ENCODE data around the gene MEOX1. TPM values are rescaled to one million over a fixed set of nuclear protein-coding genes. Genes with fewer than 3 reads are reported as not detected.
A peak's percentile ranks its signal among the peaks of the same experiment; 100 is the strongest.

MEOX1 gene
- total RNA-seq, 1 experiment from 2014 or later, result not detected

DNA sequence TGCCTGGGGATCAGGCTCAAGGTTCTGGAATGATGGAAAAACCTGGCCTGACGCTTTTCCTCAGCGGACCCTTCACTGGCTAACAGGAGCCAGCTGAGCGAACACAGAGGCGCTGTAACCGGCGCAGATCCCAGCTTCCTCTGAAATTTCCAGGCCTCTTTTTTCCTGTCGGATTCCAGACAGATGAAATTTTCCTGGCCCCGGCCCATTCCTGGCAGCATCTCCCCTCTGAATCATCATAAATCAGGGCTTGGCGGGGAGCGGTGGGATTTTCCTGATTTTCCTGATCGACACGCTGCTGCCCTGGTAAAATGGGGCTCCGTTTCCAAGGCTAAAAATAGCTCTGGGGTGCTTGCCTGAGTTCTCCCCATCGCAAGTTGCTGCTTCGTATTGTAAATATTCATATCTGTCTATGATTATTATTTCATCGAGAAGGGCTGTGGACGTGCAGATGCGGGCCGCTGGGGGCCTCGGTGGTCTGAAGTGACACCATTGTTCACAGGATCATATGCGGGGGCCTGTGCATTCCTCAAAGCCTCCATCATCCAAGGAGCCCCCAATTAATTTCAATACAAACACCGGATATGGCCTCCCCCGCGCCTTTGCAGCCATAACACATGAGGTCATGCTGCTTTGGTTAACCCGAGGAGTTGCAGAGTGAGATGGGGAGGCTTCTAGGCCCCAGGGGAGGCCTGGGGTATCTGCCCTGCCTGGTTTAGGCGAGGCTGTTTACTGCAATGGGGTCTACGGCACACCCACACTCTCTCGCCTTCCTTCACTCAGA is 69.8 kb downstream of the MEOX1 start:
- peak; percentile 79 for DNase-seq (ENCODE audit: low spot score)

GRCh38 chr17:43591001-43591400 is 70.7 kb downstream of the MEOX1 start:
- DNase-seq (ENCODE audit: low spot score), result no peak

Other genes starting within 250 kb of the MEOX1 start
- 45.7 and 52.3 TPM in 2 replicates for gene DHX8, start 177.9 kb downstream of the MEOX1 start, total RNA-seq (2014; rRNA removed; shearing (Covaris generic))
- 13.4 and 14.4 TPM in 2 replicates for gene ETV4, start 115.6 kb downstream of the MEOX1 start, total RNA-seq (2014; rRNA removed; shearing (Covaris generic))
- gene SOST, start 96.9 kb upstream of the MEOX1 start, total RNA-seq (2014; rRNA removed; shearing (Covaris generic)), result 0.07 and 0.24 TPM in 2 replicates
- 74.8 and 84.6 TPM in 2 replicates for gene DUSP3, start 117.1 kb upstream of the MEOX1 start, total RNA-seq (2014; rRNA removed; shearing (Covaris generic))
- 0.24 TPM in 1 of 2 replicates, not detected in the other for gene CFAP97D1, start 118.5 kb upstream of the MEOX1 start, total RNA-seq (2014; rRNA removed; shearing (Covaris generic))
- 11.6 and 19.1 TPM in 2 replicates for gene MPP3, start 171.2 kb upstream of the MEOX1 start, total RNA-seq (2014; rRNA removed; shearing (Covaris generic))
- gene CD300LG, start 185.3 kb upstream of the MEOX1 start, total RNA-seq (2014; rRNA removed; shearing (Covaris generic)), result not detected in 2 replicates
- gene MPP2, start 245.6 kb upstream of the MEOX1 start, total RNA-seq (2014; rRNA removed; shearing (Covaris generic)), result 4.8 TPM in 2 replicates

All from A172 (cell line).